Prostate gland (tissue), 1 donor: Measurements from ENCODE around the gene SLCO4A1.

Experiments
- POLR2A ChIP-seq: fragments of 450-650 bp; IDR thresholded peaks from one replicate; pipeline ENCODE4 v1.6.1; 2016; ENCODE audit warnings: antibody characterized with exemption, mild to moderate bottlenecking
- POLR2AphosphoS5 ChIP-seq: sonication (generic); formaldehyde crosslinking; IDR thresholded peaks from one replicate; pipeline ENCODE4 v1.6.1; 2017; ENCODE audit warnings: antibody characterized with exemption

- TF ChIP-seq POLR2AphosphoS5 (no peak), POLR2A (no peak)
These were observed 3.3 kb downstream of the SLCO4A1 start for GRCh38 chr20:62645613-62646012.
